Head of caudate nucleus (tissue), 42 donors: ENCODE results near the gene SLC22A5.
"Not testable (repeated sequence)": the region's sequence is repeated elsewhere in the genome, so short reads cannot be mapped to it uniquely, and the experiment has no call there.

Source experiments
- DNase-seq, 42 donors: peaks; one replicate each; pipeline versions ENCODE4 v3.0.0 to v3.0.0-alpha.2; 2020 to 2021; ENCODE audit warnings: mixed read lengths in 7 of 42
- intact Hi-C: fragments of 100-400 bp; cut with DNase I; formaldehyde crosslinking; loops from one replicate; pipeline ENCODE4 v1.15.0; 2022

The SLC22A5 gene

DNA sequence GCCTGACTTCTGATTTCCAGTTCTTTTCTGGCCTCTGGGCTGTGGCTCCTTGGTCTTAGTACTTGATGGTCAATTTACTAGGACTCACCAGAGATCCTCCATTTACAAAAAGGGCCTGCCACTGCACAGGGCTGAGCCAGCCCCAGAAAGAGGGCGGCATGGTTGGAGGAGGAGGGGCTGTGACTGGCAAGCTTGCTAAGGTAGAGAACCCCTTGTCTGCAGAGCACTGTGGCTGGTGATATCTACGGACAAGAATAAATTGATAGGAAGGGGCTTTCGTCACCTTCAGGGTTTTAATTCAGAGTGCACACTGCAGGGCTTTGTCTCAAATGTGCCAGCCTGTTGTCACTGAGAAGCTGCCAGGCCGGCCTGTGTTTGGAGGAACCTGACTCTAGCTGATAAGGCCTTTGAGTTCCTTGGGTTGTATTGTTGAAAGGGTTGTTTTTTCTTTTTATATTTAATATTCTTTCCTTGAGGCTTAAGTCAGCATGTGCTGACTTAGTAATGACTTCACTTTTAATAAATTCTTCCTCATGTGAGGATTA is 15.1 kb downstream of the SLC22A5 start:
- intact Hi-C loops = no loop called here
- DNase-seq = peak in 1 of 42 donors; percentile 40

DNA sequence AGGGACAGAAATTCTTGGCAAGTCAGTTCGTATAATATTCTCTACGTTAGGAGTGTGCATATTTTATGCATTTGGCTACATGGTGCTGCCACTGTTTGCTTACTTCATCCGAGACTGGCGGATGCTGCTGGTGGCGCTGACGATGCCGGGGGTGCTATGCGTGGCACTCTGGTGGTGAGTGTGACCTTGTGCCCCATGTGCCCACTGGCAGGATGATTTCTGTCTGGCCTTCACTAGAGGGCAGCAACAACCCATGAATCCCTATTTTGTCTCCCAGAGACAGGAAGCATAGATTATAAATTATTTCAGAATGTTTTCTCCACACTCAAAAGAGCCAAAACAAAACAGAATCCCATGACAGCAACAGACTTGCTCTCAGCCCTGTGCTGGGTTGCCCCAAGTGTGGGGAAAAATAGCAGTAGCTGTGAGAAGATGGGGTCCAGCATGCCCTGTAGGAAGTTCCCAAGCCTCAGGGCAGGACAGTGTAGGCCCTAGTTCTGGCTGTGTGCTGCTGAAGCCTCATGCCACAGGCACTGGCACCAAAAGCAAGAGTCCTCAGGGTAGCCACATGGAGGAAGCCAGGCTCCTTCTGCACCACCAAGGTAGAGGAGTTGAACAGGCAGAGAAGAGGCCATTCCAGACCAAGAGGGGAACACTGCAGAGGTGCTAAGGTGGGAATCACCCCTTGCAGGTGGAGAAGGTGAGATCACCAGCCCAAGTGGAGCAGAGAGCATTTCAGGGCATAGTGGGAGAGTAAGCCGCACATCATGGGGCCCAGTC is 16.0 kb downstream of the SLC22A5 start:
- intact Hi-C loops = loop anchor here (2.0 kb wide), 1 partner anchor 115 kb away; no protein-coding TSS in a partner anchor
- DNase-seq = peak; percentile 38 to 88 (median 72)

DNA sequence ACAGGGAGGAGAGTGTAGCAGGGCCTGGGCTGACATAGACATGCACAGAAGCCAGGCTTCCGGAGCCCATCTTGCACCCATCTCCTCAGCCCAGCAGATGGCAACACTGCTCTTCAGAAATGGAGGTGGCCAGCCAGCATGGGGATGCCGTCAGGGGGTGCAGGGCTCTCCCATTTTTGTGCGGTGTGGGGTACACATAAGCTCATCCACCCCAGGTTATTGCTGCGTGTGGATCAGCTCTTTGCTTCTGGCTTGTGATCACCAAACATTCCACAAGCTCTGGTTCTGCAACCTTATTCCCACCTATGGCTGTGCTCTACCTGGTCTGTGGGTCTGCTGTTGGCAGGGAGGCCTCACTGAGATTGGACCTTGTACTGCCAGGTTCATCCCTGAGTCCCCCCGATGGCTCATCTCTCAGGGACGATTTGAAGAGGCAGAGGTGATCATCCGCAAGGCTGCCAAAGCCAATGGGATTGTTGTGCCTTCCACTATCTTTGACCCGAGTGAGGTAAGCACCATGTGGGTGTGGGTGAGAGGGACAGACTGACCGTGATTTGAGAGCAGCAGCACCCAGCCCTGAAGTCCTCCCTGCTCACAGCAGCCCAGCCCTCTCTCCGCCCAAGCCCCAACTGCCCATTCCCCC is 17.3 kb downstream of the SLC22A5 start:
- DNase-seq = peak; percentile 46 to 89 (median 76)
- intact Hi-C loops = loop anchor here (2.0 kb wide), 1 partner anchor 114 kb away; no protein-coding TSS in a partner anchor

DNA sequence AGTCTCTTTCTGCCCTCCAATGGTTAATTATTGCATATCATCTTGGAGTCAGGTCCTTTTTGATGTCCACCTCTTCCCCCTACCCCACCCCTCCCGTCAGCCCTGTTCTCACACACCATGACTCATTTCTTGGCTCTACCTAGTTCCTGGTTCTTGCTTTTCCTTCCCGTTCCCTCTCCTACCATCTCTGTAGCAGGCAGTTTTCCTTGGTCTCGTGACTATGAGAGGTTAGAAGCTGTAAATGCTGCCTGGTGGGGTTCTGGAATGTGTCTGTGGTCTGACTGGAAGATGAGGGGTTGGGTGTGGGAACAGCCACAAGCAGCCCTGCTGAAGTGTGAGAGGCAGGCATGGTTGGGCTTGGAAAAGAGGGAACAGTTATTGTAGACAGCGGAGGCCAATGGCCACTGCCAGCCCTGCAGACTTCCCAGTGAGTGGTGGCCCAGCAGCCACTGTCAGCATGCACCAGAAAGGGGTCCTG is 18.2 kb downstream of the SLC22A5 start:
- peak in 5 of 42 donors; percentile 16 to 60 (median 37) for DNase-seq
- intact Hi-C loops = loop anchor here (2.0 kb wide), 1 partner anchor 113 kb away; no protein-coding TSS in a partner anchor

DNA sequence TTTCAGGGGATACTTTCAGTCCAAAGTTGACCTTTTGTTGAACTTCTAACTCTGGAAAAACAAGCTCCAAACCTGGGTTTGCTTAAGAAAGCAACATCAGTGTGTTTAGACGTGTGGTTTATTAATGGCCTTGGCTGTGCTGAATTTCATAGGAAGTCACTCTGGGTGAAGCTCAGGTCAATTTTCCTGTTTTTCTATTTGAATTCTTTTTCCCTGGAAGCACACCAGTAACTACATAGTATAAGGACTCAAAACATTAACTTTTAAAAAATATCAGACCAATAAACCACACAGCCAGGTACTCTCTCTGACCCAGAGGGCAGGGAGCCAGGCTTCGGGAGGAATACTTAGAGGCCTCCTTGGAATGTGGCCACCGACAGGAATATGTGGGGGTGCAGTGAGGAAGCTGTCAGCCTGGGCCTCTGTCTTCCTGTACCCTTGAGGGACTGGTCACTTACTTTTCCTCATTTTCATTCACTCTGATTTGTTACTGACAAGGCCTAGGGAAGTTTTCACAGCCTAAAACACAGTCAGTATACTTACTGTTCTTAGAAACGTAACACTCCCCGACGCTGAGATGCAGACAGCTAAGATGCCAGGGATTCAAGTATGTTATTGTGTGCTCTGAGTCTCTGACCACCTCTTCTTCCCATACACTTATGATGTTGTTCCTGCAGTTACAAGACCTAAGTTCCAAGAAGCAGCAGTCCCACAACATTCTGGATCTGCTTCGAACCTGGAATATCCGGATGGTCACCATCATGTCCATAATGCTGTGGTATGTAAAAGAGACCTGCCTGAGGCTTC is 18.9 kb downstream of the SLC22A5 start:
- intact Hi-C loops = no loop called here
- DNase-seq = no peak

DNA sequence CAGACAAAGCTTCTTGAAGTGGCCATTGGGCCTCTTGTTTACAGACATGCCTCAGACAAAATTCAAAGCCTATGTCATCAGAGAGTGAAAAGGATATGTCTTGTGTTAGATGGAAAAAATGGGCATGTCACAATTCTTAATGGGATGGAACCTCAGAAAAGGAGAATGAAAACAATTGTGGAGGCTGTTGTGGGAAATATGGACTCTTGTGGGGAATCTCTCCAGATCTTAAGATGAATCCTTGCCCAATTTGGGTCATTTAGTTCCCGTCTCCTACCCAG is 19.5 kb downstream of the SLC22A5 start:
- intact Hi-C loops = no loop called here
- no peak for DNase-seq

DNA sequence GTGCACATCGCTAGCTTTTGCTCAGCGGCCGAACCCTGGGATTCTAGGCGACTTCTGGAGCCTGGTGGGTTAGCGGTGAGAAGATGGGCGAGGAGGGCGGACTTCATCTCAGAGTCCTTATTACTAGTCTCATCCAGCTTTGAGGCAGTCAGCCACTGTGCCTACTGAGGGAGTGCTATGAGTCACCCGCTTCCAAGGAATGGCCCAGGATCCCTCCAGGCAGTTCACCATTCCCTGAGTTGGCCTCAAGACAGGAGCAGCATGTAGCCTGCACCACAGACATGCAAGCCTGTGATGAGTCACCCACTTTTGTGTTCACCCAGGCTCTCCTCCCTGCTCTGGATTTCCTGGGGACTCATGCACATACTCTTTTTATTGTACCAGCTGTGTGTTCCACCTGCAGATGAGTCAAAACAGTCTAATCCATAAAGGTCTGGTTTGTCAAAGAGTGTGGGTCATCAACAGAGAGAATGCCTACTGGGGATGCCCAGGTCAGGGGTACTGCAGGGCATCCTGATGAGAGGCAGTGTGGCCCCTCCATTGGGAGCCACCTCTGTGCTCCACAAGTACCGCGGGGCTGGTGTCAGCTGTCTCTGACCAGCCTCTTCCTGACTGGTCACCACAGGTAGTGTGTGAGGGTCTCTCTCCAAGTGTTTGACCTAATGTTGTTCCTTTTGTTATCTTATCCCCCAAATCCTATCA is 20.2 kb downstream of the SLC22A5 start:
- intact Hi-C loops = no loop called here
- DNase-seq = peak in 11 of 42 donors; percentile 17 to 66 (median 40)

DNA sequence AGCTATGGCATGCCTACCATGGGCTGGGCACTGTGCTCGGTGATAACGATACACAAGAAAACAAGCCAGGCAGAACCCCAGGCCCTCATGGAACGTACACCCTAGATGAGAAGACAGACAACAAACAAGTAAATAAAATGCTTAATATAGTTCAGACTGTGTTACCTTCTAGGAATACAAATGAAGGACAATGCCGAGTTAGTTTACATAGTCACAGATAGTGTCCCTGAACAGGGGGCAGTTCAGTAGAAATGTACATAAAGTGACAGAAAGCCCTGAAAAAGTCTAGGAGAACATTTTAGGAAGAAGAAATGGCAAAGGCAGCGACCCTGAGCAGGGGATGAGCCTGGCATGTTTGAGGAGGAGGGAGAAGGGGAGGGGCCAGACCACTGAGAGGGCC is 21.7 kb downstream of the SLC22A5 start:
- intact Hi-C loops = no loop called here
- peak in 1 of 42 donors; percentile 3 for DNase-seq

DNA sequence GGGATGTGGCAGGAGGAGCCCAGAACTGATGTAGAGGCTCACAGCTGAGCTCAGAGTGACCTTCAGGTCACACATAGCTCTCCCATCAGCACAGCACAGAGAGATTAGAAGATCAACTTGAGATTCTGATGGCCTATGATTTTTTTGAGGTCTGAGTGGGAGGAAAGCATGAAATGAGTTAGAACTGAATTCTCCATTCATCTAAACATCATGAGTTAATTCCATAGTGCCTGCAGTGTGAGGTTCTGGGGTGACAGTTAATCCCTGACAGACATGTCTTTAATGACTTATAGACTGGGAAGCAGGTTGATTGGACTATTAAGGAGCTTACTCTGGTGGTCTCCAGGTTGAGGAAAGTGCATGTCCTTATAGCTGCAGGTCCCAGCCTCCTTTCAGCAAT is 22.4 kb downstream of the SLC22A5 start:
- no peak for DNase-seq
- intact Hi-C loops = no loop called here

DNA sequence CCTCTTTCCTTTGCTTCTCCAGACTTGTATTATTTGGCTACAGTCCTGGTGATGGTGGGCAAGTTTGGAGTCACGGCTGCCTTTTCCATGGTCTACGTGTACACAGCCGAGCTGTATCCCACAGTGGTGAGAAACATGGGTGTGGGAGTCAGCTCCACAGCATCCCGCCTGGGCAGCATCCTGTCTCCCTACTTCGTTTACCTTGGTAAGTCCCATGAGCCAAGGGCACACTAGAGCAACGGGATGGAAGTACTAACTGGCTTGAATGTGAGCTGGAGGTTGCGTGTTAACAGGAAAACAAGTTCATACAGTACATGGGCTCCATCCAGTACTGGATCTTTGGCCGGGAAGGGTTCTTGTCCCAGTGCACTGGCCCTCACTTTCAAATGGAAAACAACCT is 22.9 kb downstream of the SLC22A5 start:
- DNase-seq = no peak
- intact Hi-C loops = no loop called here

DNA sequence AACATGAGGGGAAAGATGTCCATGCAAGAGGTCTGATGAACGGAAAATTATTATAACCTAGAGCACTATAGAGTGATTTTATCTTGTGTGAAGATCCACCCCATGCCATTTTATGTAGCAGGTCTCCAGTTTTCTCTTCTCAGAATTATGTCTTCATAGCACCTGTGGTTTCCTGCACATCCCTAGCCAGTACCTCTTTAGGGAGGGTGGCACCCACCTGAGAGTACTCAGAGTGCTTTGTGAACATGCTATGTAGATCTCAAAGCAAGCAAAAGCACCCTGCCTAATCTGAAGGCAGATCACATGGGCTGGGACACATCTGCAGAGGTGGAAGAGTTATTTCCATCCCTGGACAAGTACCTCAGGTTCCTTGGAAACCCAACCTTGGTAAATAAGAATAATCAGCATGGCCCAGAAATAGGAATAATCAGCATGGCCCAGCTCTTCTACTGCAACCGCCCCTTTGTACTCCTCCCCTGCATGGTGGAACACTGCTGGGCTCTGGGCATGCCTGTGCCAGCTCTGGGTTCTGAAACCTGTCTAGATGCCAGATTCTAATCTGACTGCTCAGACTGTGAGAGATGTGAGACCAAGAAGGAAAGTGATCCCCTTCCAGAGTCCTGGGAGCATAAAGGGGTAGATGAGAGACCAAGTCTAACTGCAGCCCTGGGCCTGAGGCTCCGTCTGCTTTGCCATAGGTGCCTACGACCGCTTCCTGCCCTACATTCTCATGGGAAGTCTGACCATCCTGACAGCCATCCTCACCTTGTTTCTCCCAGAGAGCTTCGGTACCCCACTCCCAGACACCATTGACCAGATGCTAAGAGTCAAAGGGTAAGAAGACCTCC is 23.7 kb downstream of the SLC22A5 start:
- intact Hi-C loops = no loop called here
- DNase-seq = peak in 2 of 42 donors; percentile 36 to 39

DNA sequence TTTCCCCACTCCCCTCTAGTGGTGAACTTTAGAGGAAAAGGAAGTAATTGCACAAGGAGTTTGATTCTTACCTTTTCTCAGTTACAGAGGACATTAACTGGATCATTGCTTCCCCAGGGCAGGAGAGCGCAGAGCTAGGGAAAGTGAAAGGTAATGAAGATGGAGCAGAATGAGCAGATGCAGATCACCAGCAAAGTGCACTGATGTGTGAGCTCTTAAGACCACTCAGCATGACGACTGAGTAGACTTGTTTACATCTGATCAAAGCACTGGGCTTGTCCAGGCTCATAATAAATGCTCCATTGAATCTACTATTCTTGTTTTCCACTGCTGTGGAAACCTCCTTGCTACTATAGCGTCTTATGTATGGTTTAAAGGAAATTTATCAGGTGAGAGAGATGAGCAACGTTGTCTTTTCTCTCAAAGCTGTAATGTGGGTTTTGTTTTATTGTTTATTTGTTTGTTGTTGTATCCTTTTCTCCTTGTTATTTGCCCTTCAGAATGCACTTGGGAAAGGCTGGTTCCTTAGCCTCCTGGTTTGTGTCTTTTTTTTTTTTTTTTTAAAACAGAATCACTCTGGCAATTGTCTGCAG is 25.3 kb downstream of the SLC22A5 start:
- DNase-seq = peak in 1 of 42 donors; percentile 4
- intact Hi-C loops = no loop called here

DNA sequence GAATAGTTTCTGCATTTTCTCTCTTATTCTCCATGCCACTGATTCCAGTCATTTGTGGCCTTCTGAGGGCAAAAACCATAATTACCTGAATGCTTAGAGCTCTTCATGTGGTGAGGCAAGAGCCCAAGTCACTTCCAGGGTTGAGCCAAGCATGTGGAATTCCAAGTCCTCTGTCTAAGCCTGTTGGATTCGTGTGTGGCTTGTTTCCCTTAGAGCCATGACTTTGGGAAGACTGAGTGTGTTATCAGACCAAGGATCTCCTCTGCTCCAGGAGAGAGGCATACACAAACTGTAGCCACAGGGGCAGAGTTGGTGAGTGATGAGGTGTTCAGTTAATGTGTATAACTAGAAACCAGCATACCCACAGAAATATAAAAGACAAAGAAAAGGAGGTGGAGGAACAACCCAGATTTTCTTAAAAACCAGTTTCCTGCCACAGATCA is 27.1 kb downstream of the SLC22A5 start:
- peak in 1 of 42 donors; percentile 6 for DNase-seq
- intact Hi-C loops = no loop called here

DNA sequence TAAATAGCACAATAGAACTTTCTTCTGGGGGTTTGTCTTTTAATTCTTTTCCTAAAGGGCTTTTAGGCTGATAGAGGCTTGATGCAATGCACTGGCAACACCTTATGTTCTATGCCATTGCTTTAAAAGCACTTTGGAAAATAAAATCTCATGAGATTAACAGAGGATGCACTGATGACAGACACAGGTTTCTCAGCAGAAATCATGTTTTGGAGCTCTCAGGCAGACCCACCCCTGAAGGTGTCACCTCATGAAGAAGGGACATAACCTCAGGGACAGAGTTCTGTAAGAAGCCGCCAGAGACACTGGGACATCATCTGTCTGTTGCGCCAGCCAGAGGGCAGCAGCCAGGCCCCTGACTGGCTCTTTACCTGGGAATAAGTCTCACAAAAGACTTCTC is 27.7 kb downstream of the SLC22A5 start:
- intact Hi-C loops = no loop called here
- no peak for DNase-seq

DNA sequence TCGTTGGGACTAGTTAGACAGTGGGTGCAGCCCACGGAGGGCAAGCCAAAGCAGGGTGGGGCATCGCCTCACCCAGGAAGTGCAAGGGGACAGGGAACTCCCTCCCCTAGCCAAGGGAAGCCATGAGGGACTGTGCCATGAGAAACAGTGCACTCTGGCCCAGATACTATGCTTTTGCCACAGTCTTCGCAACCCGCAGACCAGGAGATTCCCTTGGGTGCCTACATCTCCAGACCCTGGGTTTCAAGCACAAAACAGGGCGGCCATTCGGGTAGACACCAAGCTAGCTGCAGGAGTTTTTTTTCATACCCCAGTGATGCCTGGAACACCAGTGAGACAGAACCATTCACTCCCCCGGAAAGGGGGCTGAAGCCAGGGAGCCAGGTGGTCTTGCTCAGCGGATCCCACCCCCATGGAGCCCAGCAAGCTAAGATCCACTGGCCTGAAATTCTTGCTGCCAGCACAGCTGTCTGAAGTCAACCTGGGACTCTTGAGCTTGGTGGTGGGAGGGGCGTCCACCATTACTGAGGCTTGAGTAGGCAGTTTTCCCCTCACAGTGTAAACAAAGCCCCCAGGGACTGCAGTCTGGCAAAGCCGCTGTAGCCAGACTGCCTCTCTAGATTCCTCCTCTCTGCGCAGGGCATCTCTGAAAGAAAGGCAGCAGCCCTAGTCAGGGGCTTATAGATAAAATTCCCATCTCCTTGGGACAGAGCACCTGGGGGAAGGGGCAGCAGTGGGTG is 28.6 kb downstream of the SLC22A5 start:
- DNase-seq, intact Hi-C loops: not testable (repeated sequence)

DNA sequence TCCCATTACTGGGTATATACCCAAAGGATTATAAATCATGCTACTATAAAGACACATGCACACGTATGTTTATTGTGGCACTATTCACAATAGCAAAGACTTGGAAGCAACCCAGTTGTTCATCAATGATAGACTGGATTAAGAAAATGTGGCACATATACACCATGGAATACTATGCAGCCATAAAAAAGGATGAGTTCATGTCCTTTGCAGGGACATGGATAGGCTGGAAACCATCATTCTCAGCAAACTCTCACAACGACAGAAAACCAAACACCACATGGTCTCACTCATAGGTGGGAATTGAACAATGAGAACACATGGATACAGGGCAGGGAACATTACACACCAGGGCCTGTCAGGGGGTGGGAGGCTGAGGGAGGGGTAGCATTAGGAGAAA is 34.5 kb downstream of the SLC22A5 start:
- DNase-seq, intact Hi-C loops: not testable (repeated sequence)

DNA sequence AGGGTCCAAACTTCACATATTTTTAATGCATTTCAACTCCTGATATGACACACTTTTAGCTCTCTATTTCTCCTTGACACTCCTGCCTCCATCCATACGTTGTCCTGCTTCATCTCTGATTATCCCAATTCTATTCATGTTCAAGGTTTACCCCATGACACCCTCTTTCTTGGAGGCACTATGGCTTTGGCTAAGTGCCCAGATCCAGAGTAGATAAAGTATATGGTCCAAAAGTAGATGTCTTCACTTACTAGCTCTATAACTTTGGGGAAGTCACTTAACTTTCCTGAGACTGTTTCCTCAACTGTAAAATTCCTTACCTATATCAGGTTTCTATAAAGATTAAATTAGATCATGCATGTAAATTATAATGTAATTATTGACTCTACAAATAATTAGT is 36.1 kb downstream of the SLC22A5 start:
- peak in 1 of 42 donors; percentile 3 for DNase-seq
- intact Hi-C loops = no loop called here
